ENCODE data around the gene SAMD5.

SAMD5 gene

DNA sequence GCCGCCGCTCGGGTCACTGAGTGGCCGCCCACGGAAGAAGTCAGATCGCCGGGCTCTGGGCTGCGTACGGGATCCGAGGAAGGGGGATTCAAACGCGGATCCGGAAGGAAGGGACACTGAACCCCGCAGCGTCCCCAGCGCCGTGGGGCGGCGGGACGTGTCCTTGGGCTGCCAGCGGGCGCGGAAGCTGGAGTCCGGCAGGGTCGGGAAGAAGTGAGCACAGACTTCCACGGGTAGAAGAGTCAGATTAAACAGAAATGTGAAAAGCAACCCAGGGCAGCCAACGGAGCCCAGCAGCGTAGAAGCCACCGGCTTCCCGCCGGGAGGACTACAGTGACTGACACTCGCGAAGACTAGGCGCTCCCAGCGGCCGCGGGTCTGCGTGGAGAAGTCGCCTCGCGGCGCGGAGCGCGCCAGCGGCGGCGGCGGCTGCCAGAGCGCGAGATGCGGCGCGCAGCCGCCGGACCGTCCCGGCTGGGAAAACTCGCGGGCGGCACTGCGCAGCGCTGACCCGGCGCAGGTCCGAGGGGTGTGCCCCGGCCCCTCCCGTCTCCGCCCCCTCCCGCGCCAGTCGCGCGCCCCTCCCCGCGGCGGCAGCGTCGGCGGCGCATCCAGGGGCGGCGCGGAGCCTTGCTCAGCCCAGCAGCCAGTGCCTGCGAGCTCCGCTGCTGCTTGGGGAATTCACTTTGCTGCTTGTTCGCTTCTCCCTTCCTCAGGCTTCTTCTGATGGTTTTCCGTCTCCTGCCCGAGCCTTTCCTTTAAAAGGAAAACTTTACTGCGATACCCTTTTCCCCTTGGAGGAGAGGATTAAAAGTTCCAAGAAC is at the start of gene SAMD5:
TSS of gene SAMD5 (plus strand) at position 649 of the 824 bp plus-strand sequence. CDS start 239 bp downstream, outside the sequence.
- peak; percentile 31 for DNase-seq (ENCODE audit: low read depth, low spot score)

DNA sequence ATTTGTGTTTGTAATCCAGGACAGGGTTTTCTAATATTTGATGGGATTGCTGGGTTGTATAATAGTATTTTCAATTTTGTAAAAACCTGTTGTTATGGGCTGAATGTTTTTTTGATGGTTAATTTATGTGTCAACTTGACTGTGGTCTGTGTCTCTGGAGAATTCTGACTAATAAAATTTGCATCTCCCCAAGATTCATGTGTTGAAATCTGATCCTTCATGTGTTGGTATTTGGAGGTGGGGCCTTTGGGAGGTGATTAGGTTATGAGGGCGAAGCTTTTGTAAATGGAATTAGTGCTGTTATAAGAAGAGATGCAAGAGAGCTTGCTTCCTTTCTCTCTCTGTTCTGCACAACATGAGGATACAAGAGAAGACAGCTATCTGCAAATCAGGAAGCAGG is 48.7 kb upstream of the SAMD5 start:
- no peak for DNase-seq (ENCODE audit: low read depth, low spot score)

DNA sequence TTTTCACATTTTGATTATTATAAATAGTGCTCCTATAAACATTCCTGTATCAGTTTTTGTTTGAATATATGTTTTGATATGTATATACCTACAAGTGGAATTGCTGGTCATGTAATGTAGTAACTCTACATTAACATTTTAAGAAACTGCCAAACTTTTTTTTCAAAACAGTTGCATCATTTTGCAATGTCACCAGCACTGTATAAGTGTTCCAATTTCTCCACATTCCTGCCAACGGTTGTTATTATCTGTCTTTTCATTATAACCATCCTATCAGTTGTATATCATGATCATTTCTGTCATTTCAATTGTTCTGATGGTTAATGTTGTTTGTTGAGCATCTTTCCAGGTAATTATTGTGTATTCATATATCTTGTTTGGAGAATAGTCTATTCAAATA is 44.8 kb upstream of the SAMD5 start:
- no peak for DNase-seq (ENCODE audit: low read depth, low spot score)

DNA sequence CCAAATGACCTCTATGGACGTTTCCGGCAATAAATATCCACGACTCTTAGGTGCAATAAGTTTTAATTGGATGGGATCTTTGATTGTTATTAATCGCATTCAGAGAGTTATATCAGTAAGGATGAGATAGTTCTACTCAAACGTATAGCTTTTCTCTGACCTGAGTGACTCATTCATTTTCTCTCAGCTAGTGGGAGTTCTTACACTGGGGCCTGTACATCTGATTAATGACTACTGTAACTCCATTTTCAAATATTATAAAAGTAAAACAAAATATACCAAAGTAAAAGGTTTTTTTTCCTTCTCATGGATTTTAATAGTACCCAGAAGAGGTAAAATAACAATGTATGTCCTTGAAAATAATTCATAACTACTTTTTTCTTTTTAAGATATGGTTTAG is 41.1 kb upstream of the SAMD5 start:
- no peak for DNase-seq (ENCODE audit: low read depth, low spot score)

DNA sequence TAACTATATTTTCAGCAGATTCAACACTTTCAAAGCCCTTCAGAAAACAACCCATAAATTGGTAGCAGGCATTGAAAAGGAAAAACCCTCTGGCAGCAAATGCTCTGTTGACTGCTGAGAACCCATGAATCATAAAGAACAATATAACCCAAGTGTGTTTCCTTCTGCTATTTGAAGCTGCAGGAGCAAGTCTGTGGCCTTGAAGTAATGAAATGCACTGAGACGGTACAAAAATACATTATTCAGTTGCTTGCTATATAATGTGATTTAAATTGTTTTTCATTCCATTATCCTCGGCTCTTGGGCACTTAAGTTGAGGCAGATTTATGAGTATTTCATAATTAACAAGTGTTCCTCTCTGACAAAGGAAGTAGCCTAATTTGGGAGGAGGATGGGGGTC is 40.6 kb upstream of the SAMD5 start:
- no peak for DNase-seq (ENCODE audit: low read depth, low spot score)

DNA sequence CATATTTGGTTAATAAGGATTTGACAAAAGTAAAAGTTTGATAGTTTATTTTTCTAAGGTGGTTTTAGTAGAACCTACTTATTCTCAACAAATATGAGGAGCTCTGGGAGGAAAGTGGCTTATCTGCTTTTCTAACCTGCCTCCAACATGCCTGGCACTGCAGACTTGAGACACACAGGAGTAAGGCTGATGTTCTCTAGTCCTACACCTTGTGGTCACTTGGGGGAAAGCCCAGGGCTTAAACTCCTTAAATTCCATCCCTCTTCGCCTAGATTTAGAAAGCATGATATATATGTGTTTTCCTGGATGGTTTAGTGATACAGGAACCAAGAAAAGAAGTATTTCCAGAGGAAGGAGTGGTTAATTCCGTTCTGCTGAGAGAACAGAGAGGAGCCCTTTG is 39.9 kb upstream of the SAMD5 start:
- DNase-seq (ENCODE audit: low read depth, low spot score): no peak

DNA sequence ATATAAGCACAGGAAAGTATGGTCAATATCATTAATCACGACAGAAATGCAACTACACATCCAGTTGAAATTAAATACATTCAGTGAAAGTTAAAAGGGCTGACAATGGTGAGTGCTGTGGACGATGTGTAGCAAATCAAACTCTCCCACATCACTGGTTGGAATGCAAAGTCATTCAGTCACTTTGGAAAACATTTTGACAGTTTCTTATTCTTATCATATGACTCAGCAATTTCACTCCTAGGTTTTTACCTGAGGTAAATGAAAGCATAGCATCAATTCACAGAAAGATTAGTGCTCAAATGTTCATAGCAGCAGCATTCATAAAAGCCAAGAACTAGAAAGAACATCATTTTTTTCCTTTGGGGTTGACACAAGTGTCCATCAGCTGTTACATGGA is 28.6 kb upstream of the SAMD5 start:
- no peak for DNase-seq (ENCODE audit: low read depth, low spot score)

DNA sequence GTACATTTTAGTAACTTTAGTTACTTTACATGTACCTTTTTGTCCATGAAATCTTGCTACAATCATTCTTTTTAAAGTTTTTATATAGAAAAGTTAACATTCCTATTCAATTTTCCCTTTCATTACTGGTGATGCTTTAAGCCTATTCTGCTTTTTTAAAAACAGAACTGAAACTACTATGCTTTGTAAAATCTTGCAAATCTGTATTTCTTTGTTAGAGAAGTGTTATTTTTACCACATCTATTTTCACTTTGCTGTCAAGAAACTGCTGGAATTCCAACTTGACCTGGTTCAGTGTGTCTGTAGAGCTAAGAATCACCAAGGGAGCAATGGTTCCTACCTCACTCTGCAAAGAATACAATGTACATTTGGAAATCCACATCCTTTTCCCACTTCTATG is 21.8 kb upstream of the SAMD5 start:
- DNase-seq (ENCODE audit: low read depth, low spot score): no peak

DNA sequence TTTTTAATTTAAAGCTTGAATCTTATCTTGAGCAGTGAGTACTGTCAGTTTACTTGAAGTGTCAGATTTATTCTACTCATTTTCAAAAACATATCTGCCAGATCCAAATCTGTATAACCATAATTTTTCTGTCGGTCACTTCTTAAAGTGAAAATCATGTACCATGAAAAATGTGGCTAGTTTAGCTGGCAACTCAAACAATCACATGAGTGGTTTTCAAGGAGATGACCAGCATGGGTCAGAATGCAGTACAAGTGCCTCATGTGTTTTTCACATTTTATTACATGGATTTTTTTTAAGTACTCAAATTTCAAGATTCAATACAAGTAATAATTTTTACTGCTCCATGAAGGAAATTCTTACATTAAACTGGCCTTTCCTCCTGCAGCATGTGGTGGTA is 11.0 kb upstream of the SAMD5 start:
- DNase-seq (ENCODE audit: low read depth, low spot score): no peak

DNA sequence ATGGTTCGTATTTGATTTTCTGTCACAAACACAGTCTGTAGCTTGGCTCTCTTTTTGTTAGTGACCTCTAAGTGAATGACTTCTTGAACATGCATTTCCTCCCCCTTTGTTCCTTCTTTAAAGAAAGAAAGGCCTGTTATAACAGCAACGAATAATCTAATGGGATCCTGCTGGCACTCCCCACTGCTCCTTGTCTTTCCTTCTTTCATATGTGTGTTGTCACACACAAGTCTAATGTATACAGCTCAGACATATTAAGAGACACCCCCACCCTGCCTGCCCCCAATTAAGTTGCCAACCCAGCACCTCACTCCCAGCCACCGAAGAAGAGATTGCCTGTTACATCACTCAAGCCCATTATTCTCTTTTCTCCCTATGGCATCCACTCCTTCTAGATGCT is 4.9 kb upstream of the SAMD5 start:
- no peak for DNase-seq (ENCODE audit: low read depth, low spot score)

DNA sequence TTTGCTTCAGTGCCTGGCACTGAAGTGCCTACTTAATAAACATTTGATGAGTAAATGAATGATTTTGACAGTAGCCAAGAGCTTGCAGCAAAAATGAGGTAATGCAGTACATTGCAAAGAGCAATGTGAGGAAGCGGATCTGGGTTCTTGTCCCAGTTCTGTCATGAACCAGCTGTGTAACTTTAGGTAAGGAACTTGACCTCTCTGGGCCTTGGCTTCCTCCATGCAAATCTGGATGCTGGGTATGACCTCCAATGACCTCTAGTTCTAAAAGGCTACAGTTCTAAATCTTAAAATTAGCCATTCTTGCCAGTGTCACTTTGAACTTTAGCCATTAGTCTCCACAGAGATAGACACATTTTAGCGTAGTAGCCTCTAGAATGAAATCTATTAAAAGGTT is 3.6 kb upstream of the SAMD5 start:
- no peak for DNase-seq (ENCODE audit: low read depth, low spot score)

DNA sequence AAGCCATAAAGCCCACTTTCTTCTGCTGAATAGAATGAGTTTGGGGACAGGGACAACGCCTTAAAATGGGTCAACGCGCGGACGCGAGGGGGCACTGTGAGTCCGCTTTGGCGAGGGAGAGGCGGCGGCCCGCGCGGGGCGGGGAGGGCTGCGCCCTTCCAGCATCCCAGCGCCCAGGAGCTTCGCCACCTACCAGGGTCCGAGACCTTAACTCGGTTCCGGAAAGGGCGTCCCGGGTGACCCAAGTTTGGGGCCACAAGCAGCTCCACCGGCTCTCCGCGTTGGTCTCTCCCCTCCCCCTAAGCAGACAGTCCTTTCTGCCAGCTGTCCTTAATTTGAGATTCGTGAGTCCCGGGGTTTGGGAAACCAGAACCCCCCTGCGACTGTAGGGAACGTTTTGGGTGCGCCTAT is 1.8 kb upstream of the SAMD5 start:
- DNase-seq (ENCODE audit: low read depth, low spot score): peak; percentile 24

DNA sequence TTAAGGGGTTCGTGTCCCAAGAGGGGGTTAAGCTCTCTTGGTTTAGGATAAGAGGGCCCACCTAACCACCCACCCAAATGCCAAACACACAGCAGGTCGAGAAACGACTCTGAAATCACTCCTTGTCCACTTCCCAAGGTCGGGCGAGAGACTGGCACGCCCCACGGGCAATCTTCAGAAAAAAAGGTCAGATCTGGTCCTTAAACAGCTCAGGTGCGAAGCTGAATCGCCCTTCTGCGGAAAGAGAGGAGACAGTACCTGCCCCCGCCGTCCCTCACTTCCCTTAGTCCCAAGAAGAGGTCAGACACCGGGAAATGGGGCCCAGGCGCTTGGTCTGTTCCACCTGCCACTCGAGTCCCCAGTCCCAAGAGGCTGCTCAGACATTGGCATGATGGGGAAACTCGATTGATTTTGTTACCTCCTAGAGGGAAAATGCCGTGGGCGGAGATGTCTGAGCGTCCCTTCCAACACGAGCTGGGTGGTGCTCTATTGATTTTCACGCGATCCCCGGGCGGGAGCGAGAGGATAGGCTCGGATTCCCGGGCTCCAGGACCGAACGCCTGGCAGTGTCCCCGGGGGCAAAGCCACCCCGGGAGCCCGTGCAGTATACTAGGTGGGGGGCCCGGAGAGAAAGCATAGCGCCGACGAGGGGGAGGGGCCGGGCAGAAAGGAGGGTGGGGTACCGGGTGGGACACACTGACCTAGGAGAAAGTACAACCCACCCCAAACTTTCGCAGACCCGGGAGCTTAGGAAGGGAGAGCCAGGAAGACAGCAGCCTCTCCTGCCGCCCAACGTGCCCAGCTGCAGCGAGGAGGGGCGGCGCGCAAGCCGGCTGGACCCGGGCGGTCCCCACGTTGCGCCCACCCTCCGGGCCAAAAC is 1.1 kb upstream of the SAMD5 start:
- DNase-seq (ENCODE audit: low read depth, low spot score): no peak

DNA sequence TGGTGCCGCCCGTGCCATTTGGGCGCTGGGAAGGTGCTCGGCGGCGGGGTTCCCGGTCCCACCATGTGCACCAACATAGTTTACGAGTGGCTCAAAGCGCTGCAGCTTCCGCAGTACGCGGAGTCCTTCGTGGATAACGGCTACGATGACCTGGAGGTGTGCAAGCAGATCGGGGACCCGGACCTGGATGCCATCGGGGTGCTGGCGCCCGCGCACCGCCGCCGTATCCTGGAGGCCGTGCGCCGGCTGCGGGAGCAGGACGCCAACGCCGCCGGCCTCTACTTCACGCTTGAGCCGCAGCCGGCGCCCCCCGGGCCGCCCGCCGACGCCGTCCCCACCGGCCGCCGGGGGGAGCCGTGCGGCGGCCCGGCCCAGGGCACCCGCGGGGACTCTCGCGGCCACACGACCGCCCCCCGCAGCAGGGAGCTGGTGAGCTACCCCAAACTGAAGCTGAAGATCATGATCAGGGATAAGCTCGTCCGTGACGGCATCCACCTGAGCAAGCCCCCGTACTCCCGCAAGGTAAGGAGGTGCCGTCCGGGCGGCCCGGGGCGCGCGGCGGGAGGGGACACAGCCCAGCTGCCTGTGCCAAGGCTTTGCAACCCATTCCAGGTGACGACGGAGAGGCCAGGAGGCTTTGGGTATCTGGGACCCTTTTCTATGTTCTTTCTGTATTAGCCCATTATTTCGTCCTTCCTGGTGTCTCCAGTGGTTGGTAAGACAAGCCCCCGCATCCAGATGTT is 547 bp downstream of the SAMD5 start:
- DNase-seq (ENCODE audit: low read depth, low spot score): no peak

DNA sequence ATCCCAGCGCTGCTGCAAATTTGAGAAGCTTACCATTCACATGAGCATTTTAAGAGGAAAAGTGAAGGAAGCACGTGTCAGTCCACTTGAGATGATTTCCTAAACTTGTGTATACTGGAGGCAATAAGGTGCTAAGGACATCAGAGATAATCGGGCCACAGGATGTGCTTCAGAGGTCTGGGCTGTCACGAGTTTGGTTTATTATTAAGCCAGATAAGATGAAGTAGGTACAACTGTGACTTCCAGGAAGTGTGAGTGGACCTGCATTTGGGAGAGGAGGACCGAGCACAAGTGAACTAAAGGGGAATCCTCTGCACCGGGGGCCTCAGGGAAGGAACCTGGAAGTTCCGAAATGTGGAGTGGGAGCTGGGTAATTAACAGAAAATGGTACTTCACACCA is 1.4 kb downstream of the SAMD5 start:
- DNase-seq (ENCODE audit: low read depth, low spot score): no peak

DNA sequence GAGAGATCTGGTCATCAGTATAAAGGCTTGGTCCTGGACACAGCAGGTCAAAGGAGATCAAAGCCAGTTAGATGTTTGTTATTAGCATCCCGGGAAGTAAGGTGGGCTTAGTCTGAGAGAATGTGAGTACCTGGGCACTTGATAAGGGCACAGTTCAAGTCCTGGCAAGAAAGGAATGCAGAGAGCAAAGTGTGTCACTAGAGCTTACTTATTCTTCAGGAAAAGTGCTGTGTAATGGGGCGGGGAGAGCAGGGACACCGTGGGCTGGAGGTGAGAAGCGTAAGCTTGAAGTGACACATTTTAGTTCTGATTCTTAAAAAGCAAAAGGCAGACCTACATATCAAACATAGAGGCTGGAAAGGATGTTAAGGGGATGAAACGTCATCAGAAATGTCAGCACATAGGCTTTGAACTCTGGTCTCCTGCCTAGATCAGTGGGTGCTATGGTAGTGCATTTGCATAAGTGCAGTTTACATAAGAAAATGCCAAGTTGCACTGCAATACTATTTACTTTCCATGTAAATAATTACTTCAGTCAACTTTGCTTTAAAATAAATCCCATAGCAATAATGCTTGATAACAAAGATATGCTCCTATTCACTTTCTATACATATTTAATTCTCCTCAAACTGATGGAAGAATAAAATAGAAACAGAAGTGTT is 2.6 kb downstream of the SAMD5 start:
- DNase-seq (ENCODE audit: low read depth, low spot score): no peak

DNA sequence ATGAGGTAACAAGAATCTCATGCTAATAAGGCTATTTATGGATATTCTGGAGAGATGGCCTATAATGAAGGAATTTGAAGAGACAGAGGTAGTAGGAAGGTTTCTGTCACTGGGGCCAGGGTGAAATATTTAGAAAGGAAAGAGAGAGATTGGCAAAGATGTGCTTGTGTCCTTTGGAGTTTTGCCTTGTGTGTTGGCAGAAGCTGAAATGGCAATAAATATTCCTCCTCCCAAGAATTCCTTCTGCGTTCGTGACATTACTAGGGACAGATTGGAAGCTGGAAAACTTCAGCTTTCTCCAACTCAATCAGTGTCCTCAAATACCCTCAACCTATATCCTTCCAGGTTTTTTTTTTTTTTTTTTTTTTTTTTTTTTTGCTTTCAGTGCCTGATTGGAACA is 6.3 kb downstream of the SAMD5 start:
- DNase-seq (ENCODE audit: low read depth, low spot score): no peak

DNA sequence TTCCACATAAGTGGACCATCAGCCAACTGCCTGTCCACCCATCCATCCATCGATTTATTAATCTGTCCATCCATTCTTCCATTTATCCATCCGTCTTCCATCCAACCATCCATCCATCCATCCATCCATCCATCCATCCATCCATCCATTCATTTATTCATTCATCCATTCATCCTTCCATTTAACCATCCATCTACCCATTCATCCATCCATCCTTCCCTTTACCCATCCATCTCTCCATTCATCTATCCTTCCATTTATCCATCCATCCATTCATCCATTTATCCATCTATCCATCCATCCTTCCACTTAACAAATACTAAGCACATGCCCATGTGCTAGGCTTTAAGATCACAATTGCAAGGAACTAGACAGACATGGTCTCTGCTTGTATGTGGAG is 6.8 kb downstream of the SAMD5 start:
- DNase-seq (ENCODE audit: low read depth, low spot score): no peak

DNA sequence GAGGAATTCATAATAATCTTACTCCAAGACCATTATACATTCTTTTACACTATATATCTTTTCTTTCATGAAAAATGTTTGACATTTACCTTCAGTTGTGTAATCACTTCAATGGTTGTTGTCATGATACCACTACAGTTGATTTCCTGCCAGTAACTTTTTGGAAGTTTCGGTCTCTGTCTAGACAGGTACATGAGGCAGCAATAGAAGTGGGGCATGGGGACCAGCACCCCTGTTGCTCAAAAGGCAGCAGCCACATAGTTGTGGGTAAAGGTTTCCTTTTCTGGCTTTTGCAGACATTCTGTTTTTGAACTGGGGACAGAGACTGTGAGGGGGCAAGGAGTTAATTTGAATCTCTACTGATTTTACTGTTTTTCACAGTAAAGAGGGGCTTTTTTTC is 14.1 kb downstream of the SAMD5 start:
- no peak for DNase-seq (ENCODE audit: low read depth, low spot score)

DNA sequence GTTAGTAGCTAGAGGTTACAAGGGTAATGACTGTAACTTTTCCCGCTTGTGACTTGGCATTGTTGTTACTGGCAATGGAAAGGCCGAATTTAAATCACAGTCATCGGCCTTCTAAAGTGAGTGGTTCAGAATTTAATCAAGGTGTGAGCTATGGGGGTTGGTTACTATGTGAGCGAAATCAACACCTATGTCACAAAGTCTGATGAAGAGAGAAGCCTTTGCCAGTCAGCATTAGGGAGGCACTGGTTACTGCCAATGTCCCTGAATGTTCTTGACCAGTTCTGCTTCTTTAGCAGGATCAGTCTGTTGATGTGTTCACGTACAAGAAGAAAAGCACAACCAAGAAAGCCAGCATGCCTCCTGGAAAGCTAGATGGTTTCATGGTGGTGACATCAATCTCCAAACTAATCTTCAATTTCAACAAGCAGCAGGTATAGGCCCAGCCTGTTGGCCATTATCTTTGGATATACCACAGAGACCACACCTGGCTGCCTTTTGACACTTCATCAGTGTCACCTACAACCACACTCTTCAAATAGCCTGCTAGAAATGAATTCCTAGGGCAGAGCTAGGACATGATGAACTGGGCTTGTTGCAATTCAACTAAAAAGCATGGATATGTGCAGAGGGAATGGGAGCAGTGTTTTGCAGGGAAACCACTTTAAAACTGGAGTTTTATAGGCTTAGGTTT is 17.2 kb downstream of the SAMD5 start:
- no peak for DNase-seq (ENCODE audit: low read depth, low spot score)

DNA sequence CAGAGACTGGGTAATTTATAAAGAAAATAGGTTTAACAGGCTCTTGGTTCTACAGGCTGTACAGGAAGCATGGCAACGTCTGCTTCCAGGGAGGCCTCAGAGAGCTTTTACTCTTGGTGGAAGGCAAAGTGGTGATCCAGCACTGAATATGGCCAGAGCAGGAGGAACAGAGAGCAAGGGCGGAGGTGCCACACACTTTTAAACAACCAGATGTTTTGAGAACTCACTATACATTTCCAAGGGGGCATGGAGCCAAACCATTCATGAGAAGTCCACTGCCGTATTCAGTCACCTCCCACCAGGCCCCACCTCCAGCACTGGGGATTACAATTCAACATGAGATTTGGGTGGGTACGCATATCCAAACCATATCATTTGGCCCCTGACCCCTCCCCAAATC is 18.7 kb downstream of the SAMD5 start:
- DNase-seq (ENCODE audit: low read depth, low spot score): no peak
